Stimulated activated CD8-positive, alpha-beta memory T cell treated with anti-CD3 and anti-CD28 coated beads, Interleukin-7, amount 100 ng/mL, for 4 hours (primary cell): ENCODE measurements around the gene HTT-AS.
"Not testable (repeated sequence)": the region's sequence is repeated elsewhere in the genome, so short reads cannot be mapped to it uniquely, and the experiment has no call there.

ENCODE experiments used
- DNase-seq, 2 donors: peaks; one replicate each; pipeline ENCODE4 v3.0.0-alpha.2; 2020; ENCODE audit warnings: low read depth in 2 of 2

HTT-AS gene

GRCh38 chr4:3074078-3074845 is at the start of gene HTT-AS, which contains the start of gene HTT:
Gene HTT-AS (minus strand): TSS chr4:3074538.
Gene HTT (plus strand): TSS chr4:3074681. CDS start chr4:3074826, 145 bp downstream.
- peak; percentile 93 for DNase-seq

GRCh38 chr4:3123181-3123671 is 48.9 kb upstream of the HTT-AS start:
- DNase-seq, result no peak

GRCh38 chr4:3122081-3122563 is 47.8 kb upstream of the HTT-AS start:
- DNase-seq, result no peak

- no peak for DNase-seq
Measured at GRCh38 chr4:3121596-3121995, 47.3 kb upstream of the HTT-AS start.

- DNase-seq, result no peak
Measured at GRCh38 chr4:3121110-3121509, 46.8 kb upstream of the HTT-AS start.

GRCh38 chr4:3119464-3119863 is 45.1 kb upstream of the HTT-AS start:
- no peak for DNase-seq

- no peak for DNase-seq
Measured at GRCh38 chr4:3118312-3118711, 44.0 kb upstream of the HTT-AS start.

GRCh38 chr4:3116955-3117354 is 42.6 kb upstream of the HTT-AS start:
- DNase-seq, result no peak

GRCh38 chr4:3115637-3116270 is 41.4 kb upstream of the HTT-AS start:
- DNase-seq, result no peak

- DNase-seq, result no peak
Measured at GRCh38 chr4:3114377-3114776, 40.0 kb upstream of the HTT-AS start.

- no peak for DNase-seq
Measured at GRCh38 chr4:3112609-3113469, 38.5 kb upstream of the HTT-AS start.

GRCh38 chr4:3112201-3112600 is 37.9 kb upstream of the HTT-AS start:
- DNase-seq, result no peak

- no peak for DNase-seq
Measured at GRCh38 chr4:3111461-3111860, 37.1 kb upstream of the HTT-AS start.

GRCh38 chr4:3108211-3108610 is 33.9 kb upstream of the HTT-AS start:
- no peak for DNase-seq

- DNase-seq, result no peak
Measured at GRCh38 chr4:3107691-3108121, 33.4 kb upstream of the HTT-AS start.

GRCh38 chr4:3107271-3107670 is 32.9 kb upstream of the HTT-AS start:
- no peak for DNase-seq

- peak; percentile 77 to 83 for DNase-seq
Measured at GRCh38 chr4:3106339-3107186, 32.2 kb upstream of the HTT-AS start.

GRCh38 chr4:3098346-3098745 is 24.0 kb upstream of the HTT-AS start:
- DNase-seq, result no peak

- DNase-seq, result no peak
Measured at GRCh38 chr4:3096202-3096601, 21.9 kb upstream of the HTT-AS start.

GRCh38 chr4:3094701-3095100 is 20.4 kb upstream of the HTT-AS start:
- DNase-seq, result not testable (repeated sequence)

- no peak for DNase-seq
Measured at GRCh38 chr4:3091464-3091863, 17.1 kb upstream of the HTT-AS start.
